HEK293T (cell line): ENCODE results near the gene TMEM107.

Source experiments
- ARNT ChIP-seq: fragments of 450-650 bp; IDR thresholded peaks from 2 replicates; pipeline ENCODE4 v1.6.1; 2017; ENCODE audit warnings: mild to moderate bottlenecking
- BHLHE40 ChIP-seq: fragments of 450-650 bp; IDR thresholded peaks from 2 replicates; pipeline ENCODE4 v1.6.1; 2016; ENCODE audit warnings: mild to moderate bottlenecking, moderate library complexity, borderline replicate concordance
- FOXM1 ChIP-seq: fragments of 450-650 bp; IDR thresholded peaks from 2 replicates; pipeline ENCODE4 v1.6.1; 2017; ENCODE audit warnings: mild to moderate bottlenecking, borderline replicate concordance
- NFRKB ChIP-seq: fragments of 450-650 bp; IDR thresholded peaks from 2 replicates; pipeline ENCODE4 v1.6.1; 2016; ENCODE audit warnings: mild to moderate bottlenecking, moderate library complexity
- SP1 ChIP-seq: fragments of 450-650 bp; IDR thresholded peaks from 2 replicates; pipeline ENCODE4 v1.6.1; 2017
- SUZ12 ChIP-seq: fragments of 450-650 bp; IDR thresholded peaks from 2 replicates; pipeline ENCODE4 v1.6.1; 2016; ENCODE audit warnings: mild to moderate bottlenecking

DNA sequence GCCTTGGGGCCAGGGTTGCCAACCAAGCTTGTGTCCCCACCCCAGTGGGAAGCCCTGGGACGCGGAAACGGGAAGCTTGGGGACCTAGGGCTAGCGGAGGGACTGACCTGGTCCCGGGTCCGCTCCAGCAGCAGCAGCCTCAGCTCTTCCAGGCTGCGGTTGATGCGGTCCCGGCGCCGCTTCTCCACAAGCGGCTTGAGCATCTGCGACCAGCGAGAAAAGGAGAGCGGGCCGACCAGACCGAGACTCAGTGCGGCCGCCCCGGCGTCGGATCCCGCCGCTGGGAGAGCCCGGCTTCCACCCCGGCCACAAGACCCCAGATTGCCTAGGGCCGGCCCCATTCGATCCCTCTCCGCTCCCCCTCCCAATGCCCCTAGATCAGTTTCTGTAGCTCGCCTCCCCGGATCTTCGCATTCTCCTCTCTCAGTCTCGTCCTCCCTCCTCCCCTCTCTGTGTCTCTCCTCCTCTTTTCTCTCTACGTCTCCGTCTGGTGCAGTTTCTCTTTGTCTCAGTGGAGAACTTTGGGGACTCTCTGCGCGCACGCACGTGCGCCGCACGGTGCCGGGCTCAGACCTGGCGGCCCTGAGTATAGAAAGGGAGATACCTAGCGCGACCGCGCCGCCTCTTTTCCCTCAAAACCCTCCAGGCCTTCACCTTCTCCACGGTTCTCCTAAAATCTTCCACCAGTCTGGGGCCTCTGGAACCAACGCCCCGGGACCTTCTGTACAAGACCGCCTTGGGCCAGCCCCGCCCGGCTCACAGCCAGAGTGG lies 53.1 kb downstream of the TMEM107 start:
- TF ChIP-seq BHLHE40 (no peak), SUZ12 (no peak), ARNT (no peak), SP1 (no peak), FOXM1 (no peak), NFRKB (no peak)
